Astrocyte (in vitro differentiated cells and primary cell): ENCODE measurements around the gene FN3KRP. TPM values are rescaled to one million over a fixed set of nuclear protein-coding genes. Genes with fewer than 3 reads are reported as not detected.

Experiments used
- DNase-seq: peaks from one replicate; pipeline ENCODE4 v3.0.0-alpha.2; 2010; ENCODE audit warnings: low read depth
- FAIRE-seq: peaks from 2 replicates; lab custom pipeline; 2011; peaks lifted over from hg19 to GRCh38; lab: Jason Lieb, UNC
- H2AFZ ChIP-seq: 2 replicates; pipeline ENCODE4 v1.6.0; 2012; ENCODE audit warnings: low read depth, low read length, inconsistent platforms
- H3K27ac ChIP-seq: 2 replicates; pipeline ENCODE4 v1.5.1; 2011; ENCODE audit warnings: low read depth, low read length, inconsistent platforms
- H3K27me3 ChIP-seq: 2 replicates; pipeline ENCODE4 v1.6.0; 2011; ENCODE audit warnings: low read length, inconsistent platforms; ENCODE audit not compliant: insufficient read depth
- H3K36me3 ChIP-seq: 2 replicates; pipeline ENCODE4 v1.5.1; 2011; ENCODE audit warnings: low read length, inconsistent platforms; ENCODE audit not compliant: insufficient read depth
- H3K4me1 ChIP-seq: 2 replicates; pipeline ENCODE4 v1.5.1; 2011; ENCODE audit warnings: low read length, inconsistent platforms; ENCODE audit not compliant: insufficient read depth
- H3K4me2 ChIP-seq: 2 replicates; pipeline ENCODE4 v1.6.0; 2012; ENCODE audit warnings: low read length, inconsistent platforms
- H3K4me3 ChIP-seq: 2 replicates; pipeline ENCODE4 v1.5.1; 2011; ENCODE audit warnings: low read depth, mild to moderate bottlenecking, low read length, inconsistent platforms; ENCODE audit not compliant: insufficient read depth
- H3K79me2 ChIP-seq: 2 replicates; pipeline ENCODE4 v1.6.0; 2012; ENCODE audit warnings: mild to moderate bottlenecking, low read length, inconsistent platforms; ENCODE audit not compliant: insufficient read depth
- H3K9ac ChIP-seq: 2 replicates; pipeline ENCODE4 v1.6.0; 2012; ENCODE audit warnings: mild to moderate bottlenecking, low read length, inconsistent platforms
- H3K9me3 ChIP-seq: 2 replicates; pipeline ENCODE4 v1.5.1; 2012; ENCODE audit warnings: low read depth, mild to moderate bottlenecking, low read length, inconsistent platforms; ENCODE audit not compliant: insufficient read depth
- H4K20me1 ChIP-seq: 2 replicates; pipeline ENCODE4 v1.6.0; 2012; ENCODE audit warnings: low read length, inconsistent platforms; ENCODE audit not compliant: insufficient read depth
- H3K27ac Mint-ChIP-seq: one replicate; pipeline ENCODE4 v1.8.0; 2021; ENCODE audit warnings: mild to moderate bottlenecking, mixed read lengths; ENCODE audit not compliant: unreplicated experiment
- H3K27me3 Mint-ChIP-seq: one replicate; pipeline ENCODE4 v1.8.0; 2021; ENCODE audit warnings: low read depth, mixed read lengths; ENCODE audit not compliant: unreplicated experiment
- H3K36me3 Mint-ChIP-seq: one replicate; pipeline ENCODE4 v1.8.0; 2021; ENCODE audit warnings: low read depth, mixed read lengths; ENCODE audit not compliant: unreplicated experiment
- H3K4me1 Mint-ChIP-seq: one replicate; pipeline ENCODE4 v1.8.0; 2021; ENCODE audit warnings: low read depth, mixed read lengths; ENCODE audit not compliant: unreplicated experiment
- H3K4me3 Mint-ChIP-seq: one replicate; pipeline ENCODE4 v1.8.0; 2021; ENCODE audit warnings: mild to moderate bottlenecking, moderate library complexity, mixed read lengths; ENCODE audit not compliant: unreplicated experiment
- H3K9me3 Mint-ChIP-seq: one replicate; pipeline ENCODE4 v1.8.0; 2021; ENCODE audit warnings: mild to moderate bottlenecking, mixed read lengths; ENCODE audit not compliant: unreplicated experiment
- EZH2 ChIP-seq: IDR thresholded peaks from 2 replicates; pipeline ENCODE4 v1.6.1; 2012; ENCODE audit warnings: mild to moderate bottlenecking, low read length, inconsistent platforms; ENCODE audit not compliant: insufficient read depth
- total RNA-seq: library from RNA; stranded (reverse); gene quantifications from 2 replicates; pipeline ENCODE4 v1.2.1, GENCODE V29; 2021
- TF ChIP-seq, protein P1 (sequence below): IDR thresholded peaks from 2 replicates; pipeline ENCODE4 v1.5.1; 2011; ENCODE audit warnings: low read depth, mild to moderate bottlenecking, inconsistent platforms, low read length, moderate library complexity; ENCODE audit not compliant: insufficient read depth

FN3KRP gene
- total RNA-seq, 1 donor from 2014 or later = 14.8 TPM

DNA sequence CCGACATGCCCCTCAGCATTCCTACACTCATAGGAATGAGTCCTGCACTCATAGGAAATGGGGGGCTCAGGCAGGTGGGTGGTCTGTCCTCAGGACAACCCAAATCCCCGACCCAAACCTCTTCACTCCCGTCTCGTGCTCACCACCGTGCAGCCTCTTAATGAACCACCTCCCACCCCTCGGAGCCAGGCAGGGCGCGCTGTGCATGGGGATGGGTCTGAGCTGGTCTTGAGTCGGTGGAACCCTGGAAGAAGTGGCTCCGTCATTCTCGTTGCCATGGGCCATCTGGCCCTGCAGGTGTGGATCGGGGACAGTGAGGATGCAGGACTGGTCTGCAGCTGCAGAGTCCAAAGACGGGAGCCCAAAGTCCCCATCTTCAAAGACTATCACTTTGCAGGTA is 11.6 kb upstream of the FN3KRP start:
- no peak for FAIRE-seq
- TF ChIP-seq, protein P1, sequence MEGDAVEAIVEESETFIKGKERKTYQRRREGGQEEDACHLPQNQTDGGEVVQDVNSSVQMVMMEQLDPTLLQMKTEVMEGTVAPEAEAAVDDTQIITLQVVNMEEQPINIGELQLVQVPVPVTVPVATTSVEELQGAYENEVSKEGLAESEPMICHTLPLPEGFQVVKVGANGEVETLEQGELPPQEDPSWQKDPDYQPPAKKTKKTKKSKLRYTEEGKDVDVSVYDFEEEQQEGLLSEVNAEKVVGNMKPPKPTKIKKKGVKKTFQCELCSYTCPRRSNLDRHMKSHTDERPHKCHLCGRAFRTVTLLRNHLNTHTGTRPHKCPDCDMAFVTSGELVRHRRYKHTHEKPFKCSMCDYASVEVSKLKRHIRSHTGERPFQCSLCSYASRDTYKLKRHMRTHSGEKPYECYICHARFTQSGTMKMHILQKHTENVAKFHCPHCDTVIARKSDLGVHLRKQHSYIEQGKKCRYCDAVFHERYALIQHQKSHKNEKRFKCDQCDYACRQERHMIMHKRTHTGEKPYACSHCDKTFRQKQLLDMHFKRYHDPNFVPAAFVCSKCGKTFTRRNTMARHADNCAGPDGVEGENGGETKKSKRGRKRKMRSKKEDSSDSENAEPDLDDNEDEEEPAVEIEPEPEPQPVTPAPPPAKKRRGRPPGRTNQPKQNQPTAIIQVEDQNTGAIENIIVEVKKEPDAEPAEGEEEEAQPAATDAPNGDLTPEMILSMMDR = no peak
- no peak for DNase-seq
- no peaks in the 10 kb centered on the region for H3K36me3 Mint-ChIP-seq
- Histone ChIP-seq H3K79me2 (no peaks in the 10 kb centered on the region), H3K27me3 (no peaks in the 10 kb centered on the region), H3K4me3 (no peak overlapping the region), H3K27ac (no peak overlapping the region), H3K9ac (no peak overlapping the region), H3K36me3 (no peaks in the 10 kb centered on the region), H3K4me2 (no peak overlapping the region), H3K9me3 (no peaks in the 10 kb centered on the region), H4K20me1 (no peaks in the 10 kb centered on the region), H3K4me1 (no peaks in the 10 kb centered on the region), H2AFZ (no peak overlapping the region)
- H3K27ac Mint-ChIP-seq = no peak overlapping the region
- peaks cover 1% of the 10 kb centered on the region for H3K4me1 Mint-ChIP-seq
- H3K9me3 Mint-ChIP-seq = no peaks in the 10 kb centered on the region
- peaks cover 5% of the 10 kb centered on the region for H3K27me3 Mint-ChIP-seq
- H3K4me3 Mint-ChIP-seq = no peak overlapping the region

DNA sequence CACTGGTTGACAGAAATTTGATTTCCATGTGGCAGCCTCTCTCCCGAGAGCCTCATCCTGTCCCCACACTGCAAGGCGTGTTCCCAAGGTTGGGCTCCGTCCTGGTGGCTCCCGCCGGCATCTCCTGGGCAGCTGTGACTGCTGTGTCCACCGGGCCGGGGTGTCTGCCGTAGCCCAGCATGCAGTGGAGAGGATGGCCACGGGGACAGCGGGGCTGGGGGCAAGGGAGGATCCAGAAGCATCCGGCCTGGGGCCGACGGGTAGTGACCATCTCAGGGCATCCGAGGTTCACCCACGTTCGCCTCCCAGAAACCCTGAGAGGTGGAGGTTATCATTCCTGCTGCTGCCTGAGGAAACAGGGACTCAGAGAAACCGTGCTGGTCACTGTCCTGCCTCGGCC is 10.8 kb upstream of the FN3KRP start:
- H3K9ac ChIP-seq = no peak overlapping the region
- H2AFZ ChIP-seq = no peak overlapping the region
- no peak overlapping the region for H3K4me3 ChIP-seq
- H3K4me1 ChIP-seq = no peaks in the 10 kb centered on the region
- DNase-seq = no peak
- Mint-ChIP-seq H3K36me3 (no peaks in the 10 kb centered on the region), H3K9me3 (no peaks in the 10 kb centered on the region), H3K27ac (no peak overlapping the region), H3K4me1 (peaks cover 1% of the 10 kb centered on the region), H3K27me3 (peaks cover 3% of the 10 kb centered on the region), H3K4me3 (no peak overlapping the region)
- no peak overlapping the region for H3K4me2 ChIP-seq
- no peaks in the 10 kb centered on the region for H3K36me3 ChIP-seq
- no peaks in the 10 kb centered on the region for H3K27me3 ChIP-seq
- TF ChIP-seq EZH2 = no peak
- TF ChIP-seq, protein P1 = no peak
- no peak overlapping the region for H3K27ac ChIP-seq
- H3K9me3 ChIP-seq = no peaks in the 10 kb centered on the region
- no peak for FAIRE-seq
- H3K79me2 ChIP-seq = no peaks in the 10 kb centered on the region
- no peaks in the 10 kb centered on the region for H4K20me1 ChIP-seq

DNA sequence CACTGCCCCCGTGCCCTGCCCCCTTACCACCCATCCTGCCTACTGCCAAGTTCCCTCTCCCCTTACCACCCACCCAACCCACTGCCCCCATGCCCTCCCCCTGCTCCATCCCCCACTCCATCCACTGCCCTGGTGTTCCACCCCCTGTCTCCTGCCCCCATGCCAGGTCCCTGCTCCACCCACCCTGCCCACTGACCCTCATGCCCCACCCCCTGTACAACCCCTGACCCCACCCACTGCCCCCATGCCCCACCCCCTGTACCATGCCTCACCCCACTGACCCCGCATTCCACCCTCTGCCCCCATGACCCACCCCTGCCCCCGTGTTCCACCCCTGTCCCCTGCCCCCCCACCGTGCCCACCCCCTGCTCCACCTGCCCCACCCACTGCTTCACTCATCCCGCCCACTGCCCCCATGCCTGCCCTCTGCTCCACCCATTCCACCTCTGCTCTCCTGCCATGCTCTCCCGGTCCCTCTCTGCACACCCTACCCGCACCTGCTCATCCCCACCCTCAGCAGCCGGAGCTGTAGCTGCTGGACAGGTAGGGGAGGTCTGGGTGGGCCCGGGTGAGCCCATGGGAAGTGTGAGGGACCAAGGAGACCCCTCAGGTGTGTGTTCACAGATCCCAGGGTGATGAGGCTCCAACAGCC is 7.4 kb upstream of the FN3KRP start:
- Mint-ChIP-seq H3K9me3 (no peaks in the 10 kb centered on the region), H3K4me1 (peaks cover 1% of the 10 kb centered on the region), H3K27ac (no peak overlapping the region), H3K4me3 (no peak overlapping the region), H3K36me3 (no peaks in the 10 kb centered on the region), H3K27me3 (peaks cover 9% of the 10 kb centered on the region)
- Histone ChIP-seq H3K9ac (no peak overlapping the region), H2AFZ (no peak overlapping the region), H3K4me1 (no peaks in the 10 kb centered on the region), H3K27me3 (no peaks in the 10 kb centered on the region), H3K79me2 (no peaks in the 10 kb centered on the region), H4K20me1 (no peaks in the 10 kb centered on the region), H3K36me3 (no peaks in the 10 kb centered on the region), H3K4me2 (no peak overlapping the region), H3K27ac (no peak overlapping the region), H3K9me3 (no peaks in the 10 kb centered on the region), H3K4me3 (no peak overlapping the region)
- no peak for TF ChIP-seq EZH2
- TF ChIP-seq, protein P1 = no peak
- DNase-seq = no peak
- FAIRE-seq = no peak
